ENCODE data around the gene BRF1. TPM values are rescaled to one million over a fixed set of nuclear protein-coding genes. Genes with fewer than 3 reads are reported as not detected.

BRF1 gene
- total RNA-seq, 1 experiment from 2014 or later: 26.4 TPM

GRCh38 chr14:105205673-105206208 is 95.1 kb downstream of the BRF1 start:
- no peaks in the 10 kb centered on the region for H3K27me3 Mint-ChIP-seq (ENCODE audit: low read depth)
- ChIA-PET CTCF (interaction anchor here (0.8 to 3.4 kb wide), 2 partner anchors 43 to 146 kb away, joined by 3 to 16 read pairs; partner anchors contain the start of gene BTBD6), POLR2A (no interaction called here)
- DNase-seq (ENCODE audit: low spot score) (no peak), ATAC-seq (no peak)
- no peaks in the 10 kb centered on the region for H3K4me1 Mint-ChIP-seq
- no peak overlapping the region for H3K4me3 Mint-ChIP-seq
- H3K9me3 Mint-ChIP-seq: no peaks in the 10 kb centered on the region
- no peaks in the 10 kb centered on the region for H3K36me3 Mint-ChIP-seq
- no peak overlapping the region for H3K27ac Mint-ChIP-seq
- no peak for TF ChIP-seq MXD4 (CRISPR knock-in tag; IDR thresholded peaks at IDR 0.05; ENCODE audit: borderline replicate concordance)
- no peak for TF ChIP-seq ZBTB43 (CRISPR knock-in tag; IDR thresholded peaks at IDR 0.05)
- TF ChIP-seq NFYB (CRISPR knock-in tag; conservative IDR thresholded peaks at IDR 0.05; ENCODE audit: low read depth): no peak
- no peak for TF ChIP-seq PRDM15 (CRISPR knock-in tag; IDR thresholded peaks at IDR 0.05)
- TF ChIP-seq ZBTB21 (CRISPR knock-in tag; IDR thresholded peaks at IDR 0.05; ENCODE audit: borderline replicate concordance): no peak
- TF ChIP-seq ATF3 (CRISPR knock-in tag; conservative IDR thresholded peaks at IDR 0.05): no peak
- TF ChIP-seq GABPB1 (CRISPR knock-in tag; IDR thresholded peaks at IDR 0.05): no peak
- no peak for TF ChIP-seq HMGA2 (CRISPR knock-in tag; IDR thresholded peaks at IDR 0.05)
- no peak for TF ChIP-seq JAZF1 (CRISPR knock-in tag; IDR thresholded peaks at IDR 0.05)
- no peak for TF ChIP-seq ATF2 (CRISPR knock-in tag; IDR thresholded peaks at IDR 0.05; ENCODE audit: borderline replicate concordance, low read depth)
- TF ChIP-seq ERG (CRISPR knock-in tag; IDR thresholded peaks at IDR 0.05): no peak
- no peak for TF ChIP-seq FOXK1 (CRISPR knock-in tag; IDR thresholded peaks at IDR 0.05)
- no peak for TF ChIP-seq ATF6 (CRISPR knock-in tag; IDR thresholded peaks at IDR 0.05)
- no peak for TF ChIP-seq E2F5 (CRISPR knock-in tag; IDR thresholded peaks at IDR 0.05)
- no peak for TF ChIP-seq ZNF423 (CRISPR knock-in tag; IDR thresholded peaks at IDR 0.05)
- no peak for TF ChIP-seq ATF1 (CRISPR knock-in tag; IDR thresholded peaks at IDR 0.05)
- TF ChIP-seq FOXP1 (CRISPR knock-in tag; IDR thresholded peaks at IDR 0.05; ENCODE audit: borderline replicate concordance): no peak
- no peak for TF ChIP-seq MLX (CRISPR knock-in tag; IDR thresholded peaks at IDR 0.05)

Measured in WTC11 (cell line).